Measurements from ENCODE around the gene BCR.
A peak's percentile ranks its signal among the peaks of the same experiment; 100 is the strongest.

BCR gene

DNA sequence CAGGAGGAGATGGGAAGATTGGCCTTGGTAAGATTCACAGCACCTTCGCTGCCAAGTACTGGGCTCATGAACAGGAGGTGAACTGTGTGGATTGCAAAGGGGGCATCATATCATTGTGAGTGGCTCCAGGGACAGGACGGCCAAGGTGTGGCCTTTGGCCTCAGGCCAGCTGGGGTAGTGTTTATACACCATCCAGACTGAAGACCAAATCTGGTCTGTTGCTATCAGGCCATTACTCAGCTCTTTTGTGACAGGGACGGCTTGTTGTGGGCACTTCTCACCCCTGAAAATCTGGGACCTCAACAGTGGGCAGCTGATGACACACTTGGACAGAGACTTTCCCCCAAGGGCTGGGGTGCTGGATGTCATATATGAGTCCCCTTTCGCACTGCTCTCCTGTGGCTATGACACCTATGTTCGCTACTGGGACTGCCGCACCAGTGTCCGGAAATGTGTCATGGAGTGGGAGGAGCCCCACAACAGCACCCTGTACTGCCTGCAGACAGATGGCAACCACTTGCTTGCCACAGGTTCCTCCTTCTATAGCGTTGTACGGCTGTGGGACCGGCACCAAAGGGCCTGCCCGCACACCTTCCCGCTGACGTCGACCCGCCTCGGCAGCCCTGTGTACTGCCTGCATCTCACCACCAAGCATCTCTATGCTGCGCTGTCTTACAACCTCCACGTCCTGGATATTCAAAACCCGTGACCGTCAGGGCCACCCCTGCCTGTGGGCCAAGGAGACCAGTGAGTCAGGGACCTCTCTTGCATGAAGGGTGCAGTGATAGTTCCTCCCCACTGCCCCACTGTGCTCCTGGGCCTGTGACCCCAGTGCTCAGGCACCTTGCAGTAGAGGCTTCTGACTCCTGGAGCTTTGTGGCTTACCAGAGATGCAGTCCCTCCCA lies 83.6 kb downstream of the BCR start:
- DNase-seq: peak; percentile 76

DNA sequence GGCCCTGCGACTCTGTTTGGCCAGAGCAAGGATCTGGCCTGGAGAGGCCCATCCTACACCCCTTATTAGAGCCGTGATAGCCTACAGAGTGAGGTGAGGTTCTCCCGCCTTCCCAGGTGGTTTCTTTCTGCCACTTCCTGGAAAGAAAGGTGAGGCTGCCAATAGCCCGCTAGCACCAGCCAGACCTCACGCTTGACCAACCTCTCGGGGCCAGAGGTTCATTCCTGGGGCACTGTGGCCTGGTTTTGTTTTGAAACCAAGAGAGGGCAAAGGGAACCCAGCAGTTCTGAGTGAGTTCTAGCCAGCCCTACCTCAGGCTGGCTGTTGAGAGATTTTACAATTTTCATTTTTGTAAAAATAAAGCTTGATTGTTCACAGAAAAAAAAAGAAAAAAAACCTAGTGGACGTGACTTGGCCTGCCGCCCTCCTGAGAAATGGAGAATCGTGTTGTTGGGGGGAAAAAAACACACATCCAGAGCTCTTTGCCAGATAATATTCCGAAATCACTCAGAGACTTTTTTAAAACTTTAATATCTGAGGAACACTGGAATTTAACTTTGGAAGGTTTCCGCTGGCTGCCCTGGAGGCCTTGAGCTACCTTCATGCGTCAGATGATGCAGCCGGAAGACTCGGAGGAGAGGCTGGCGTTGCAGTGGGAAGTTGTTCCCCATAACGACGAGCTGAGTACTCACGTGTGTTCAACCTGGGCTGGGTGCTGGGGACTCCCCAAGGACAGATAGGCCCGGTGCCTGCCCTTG lies 84.5 kb downstream of the BCR start:
- no peak for DNase-seq

DNA sequence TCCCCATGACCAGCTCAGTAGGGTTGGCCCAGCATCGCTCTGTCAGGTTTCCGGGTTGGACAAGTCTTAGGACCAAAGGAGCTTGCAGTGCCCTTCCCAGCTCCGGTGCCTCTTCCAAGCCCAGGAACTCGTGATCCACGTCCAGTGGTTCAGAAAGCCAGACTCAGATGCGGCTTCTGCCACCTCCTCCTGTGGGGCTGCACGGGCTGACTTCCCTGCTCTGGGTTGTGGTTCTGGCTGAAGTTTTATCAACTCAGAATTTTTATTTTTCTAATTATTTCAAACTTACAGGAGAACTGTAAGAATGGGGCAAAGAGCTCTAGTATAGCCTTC lies 85.0 kb downstream of the BCR start:
- DNase-seq: no peak

DNA sequence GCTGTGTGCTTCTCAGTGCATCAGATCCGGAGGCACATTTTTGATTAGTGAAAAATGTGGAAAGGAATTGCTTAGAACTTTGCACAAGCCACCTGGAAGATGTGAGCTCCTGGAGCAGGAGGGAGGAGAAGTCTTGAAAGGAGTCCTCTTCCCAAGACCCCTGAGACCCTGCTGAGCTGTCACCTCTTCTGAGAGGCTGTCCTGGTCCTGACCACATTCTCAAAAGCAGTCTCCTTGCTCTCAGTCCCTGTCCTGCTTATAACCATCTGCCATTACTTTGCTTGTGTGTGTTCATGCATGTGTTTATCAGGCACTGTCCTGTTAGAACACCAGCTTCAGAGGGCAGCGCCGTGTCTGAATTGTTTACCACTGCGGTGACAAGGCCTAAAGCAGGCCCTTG lies 86.5 kb downstream of the BCR start:
- no peak for DNase-seq

DNA sequence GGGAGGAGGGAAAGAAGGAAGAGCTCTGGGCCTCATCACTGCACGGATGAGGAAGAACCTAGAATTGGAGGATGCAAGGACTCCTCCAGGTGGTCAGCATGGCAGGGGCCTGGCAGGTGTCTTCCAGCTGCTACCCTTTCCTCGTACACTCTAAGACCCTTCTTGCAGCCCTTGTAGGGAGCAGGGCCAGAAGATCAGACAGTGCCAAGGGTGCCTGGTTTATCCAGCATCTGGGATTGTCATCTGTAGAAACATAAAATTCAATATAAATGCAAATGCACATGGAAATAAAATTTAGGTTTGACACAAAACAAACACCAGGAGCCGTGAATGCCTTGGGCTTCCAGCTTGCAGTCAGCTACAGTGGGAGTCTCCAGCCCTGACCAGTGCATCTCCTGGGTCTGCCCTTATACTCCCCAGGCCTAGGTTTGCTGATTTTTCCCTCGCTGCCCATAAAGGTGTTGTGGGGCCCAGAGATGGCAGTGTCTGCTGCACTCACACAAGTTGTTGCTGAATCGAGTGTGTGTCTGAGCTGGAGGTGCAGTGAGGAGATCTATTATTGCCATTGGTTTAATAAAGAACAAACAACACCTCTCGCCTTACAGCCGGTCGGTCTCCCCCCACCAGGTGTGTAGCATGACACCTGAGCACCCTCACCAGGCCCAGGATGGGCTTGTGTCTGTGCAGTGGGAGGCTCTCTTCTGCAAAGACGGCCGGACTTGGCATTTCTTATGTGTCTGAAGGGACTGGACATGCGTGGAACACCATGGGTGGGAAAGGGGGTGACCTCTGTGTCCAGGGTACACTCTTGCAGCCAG lies 87.1 kb downstream of the BCR start:
- DNase-seq: no peak

DNA sequence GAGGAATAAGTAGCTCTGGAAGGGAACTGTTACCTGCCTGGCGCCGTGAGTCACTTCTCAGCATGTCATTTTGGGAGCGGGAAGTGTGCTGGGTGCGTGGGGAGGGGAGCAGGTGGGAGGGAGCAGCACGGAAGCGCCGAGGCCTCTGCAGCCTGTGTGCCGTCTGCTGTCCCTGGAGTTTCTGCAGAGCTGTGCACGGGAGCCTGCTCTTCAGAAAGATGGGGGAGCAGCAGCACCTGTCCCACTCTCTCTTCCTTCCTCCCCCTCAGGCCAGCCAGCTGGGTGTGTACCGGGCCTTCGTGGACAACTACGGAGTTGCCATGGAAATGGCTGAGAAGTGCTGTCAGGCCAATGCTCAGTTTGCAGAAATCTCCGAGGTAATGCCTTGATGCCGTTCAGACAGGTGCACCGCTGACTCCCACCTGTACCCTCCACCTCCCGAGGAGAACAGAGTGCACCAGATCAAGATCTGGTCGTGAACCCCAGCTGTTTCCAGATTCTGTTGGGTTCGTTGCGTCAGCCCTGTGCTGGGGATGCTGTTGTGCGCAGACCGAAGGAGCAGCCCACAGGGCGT lies 87.9 kb downstream of the BCR start:
- no peak for DNase-seq

DNA sequence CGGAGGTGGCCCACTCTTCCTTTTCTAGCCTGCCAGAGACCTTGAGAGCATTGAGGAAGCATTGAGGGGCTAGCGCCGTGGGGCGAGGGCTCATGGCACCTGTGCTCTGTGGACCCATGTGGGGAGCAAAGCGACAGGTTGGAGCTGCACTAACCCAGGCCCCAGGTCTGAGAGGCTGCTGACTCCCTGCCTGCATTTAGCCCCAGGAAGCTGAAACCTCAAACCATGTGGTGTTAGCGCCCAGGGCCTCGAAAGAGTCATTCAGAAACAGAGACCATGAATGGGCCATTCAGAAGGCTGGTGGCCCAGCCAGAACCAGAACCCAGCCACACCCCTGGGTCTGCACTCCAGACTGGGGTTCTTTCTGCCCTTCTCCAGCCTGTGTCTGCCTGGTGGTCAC lies 88.6 kb downstream of the BCR start:
- DNase-seq: no peak

DNA sequence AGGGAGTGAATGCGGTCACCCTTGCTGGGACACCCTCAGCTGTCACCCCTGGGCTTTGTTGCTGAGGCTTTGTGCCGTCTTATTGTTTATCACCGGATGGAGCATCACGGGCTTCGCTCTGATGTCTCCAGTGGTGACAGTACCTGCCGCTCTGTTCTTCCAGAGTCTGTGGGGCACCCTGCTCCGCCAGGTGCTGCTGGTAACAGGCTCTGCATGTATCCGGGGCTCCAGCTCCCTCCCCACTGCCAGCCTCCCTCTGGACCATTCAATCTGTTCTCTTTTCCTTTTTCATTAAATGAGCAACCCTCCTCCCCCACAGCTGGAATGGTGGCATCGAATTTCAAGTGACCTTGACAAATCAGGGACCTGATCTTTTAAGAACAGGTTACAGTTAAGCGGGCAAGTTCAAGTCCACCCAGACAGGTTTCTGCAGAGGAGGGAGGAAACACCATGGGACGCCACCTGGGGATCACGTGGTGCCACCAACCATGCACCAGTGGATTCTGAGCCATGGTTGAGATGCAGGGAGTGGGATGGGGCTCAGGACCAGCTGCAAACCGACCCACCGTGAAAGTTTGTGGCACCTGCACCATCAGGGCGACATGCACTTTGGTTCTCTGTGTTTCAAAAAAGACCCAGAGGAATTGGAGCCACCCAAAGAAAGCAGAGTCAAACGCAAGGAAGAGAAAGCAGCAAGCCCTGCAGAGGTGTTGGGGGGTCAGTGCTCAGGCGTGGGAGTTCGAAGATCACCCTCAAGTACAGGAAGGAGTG lies 89.3 kb downstream of the BCR start:
- DNase-seq: no peak

DNA sequence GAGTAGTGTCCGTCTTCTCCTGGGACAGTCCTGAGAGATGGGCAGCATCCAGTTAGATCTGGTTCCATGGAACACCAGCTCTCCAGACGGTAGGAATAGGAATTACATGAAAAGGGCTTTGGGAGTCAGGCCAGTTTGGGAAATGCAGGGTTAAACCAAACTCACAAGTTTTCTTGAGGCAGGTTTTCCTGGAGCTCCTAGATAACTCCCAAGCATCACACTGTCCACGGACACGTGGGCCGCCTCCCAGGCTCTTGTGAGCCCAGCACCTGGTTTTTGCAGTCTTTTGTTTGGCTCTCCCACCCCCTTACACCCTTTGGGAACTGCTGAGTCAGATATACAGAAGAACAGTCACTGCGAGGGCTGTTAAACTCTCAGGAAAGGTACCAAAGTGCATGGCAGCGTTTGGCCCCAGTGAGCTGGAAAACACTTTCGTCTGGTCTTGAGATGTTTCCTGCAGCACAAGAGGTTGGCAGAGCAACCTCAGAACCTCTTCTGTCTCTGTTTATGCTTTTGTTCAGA lies 90.0 kb downstream of the BCR start:
- DNase-seq: no peak

- no peak for DNase-seq
Measured at GRCh38 chr22:23270798-23271596, 90.7 kb downstream of the BCR start.

DNA sequence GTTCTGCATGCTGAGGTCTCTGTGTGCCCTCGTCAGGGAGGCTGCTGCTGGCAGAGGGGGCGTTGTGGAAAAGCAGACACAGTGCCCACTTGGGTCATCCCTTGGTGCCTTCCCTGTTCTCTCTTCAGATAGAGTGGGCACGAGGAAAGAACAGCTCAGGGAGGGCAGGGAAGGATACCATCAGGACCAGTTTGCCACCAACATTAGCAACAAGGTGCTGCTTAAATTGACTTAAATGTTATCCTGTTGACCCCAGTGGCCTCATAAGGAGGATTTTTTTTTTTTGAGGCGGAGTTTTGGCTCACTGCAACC lies 91.2 kb downstream of the BCR start:
- DNase-seq: no peak

DNA sequence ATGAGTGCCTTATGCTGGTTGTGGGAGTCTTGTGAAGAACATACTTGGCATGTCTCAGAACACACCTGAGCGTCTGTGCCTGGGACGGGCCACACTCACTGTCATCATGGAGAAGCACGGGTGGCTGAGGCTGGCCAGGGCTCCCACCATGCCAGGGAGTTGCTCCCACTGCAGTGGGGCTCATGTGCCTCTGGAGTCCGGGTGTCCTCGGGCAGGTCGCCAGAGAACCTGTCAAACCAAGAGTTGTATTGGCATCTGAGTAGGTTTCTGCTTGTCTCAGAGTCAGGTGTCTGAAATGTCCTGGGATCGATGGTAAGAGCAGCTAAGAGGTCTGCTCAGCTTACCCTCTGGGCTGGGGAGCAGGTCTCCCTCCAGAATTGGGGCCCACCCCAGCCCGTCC lies 92.1 kb downstream of the BCR start:
- DNase-seq: no peak

DNA sequence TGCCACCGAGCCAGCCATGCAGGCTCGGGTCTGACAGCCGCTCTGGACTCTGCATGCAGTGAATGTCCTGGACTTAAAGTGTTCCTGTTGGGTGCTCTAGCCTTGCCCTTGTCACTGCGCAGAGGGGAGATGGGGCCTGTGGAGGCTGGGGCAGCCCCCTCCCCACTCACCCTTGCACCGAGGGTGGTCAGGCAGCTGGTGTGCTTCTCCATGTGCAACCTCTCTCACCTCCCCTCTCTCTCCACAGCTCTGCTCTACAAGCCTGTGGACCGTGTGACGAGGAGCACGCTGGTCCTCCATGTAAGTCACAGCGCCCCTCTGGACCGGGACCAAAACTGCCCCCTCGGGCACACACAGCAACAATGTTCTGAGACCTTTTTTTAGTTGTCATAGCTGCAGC lies 92.5 kb downstream of the BCR start:
- no peak for DNase-seq

DNA sequence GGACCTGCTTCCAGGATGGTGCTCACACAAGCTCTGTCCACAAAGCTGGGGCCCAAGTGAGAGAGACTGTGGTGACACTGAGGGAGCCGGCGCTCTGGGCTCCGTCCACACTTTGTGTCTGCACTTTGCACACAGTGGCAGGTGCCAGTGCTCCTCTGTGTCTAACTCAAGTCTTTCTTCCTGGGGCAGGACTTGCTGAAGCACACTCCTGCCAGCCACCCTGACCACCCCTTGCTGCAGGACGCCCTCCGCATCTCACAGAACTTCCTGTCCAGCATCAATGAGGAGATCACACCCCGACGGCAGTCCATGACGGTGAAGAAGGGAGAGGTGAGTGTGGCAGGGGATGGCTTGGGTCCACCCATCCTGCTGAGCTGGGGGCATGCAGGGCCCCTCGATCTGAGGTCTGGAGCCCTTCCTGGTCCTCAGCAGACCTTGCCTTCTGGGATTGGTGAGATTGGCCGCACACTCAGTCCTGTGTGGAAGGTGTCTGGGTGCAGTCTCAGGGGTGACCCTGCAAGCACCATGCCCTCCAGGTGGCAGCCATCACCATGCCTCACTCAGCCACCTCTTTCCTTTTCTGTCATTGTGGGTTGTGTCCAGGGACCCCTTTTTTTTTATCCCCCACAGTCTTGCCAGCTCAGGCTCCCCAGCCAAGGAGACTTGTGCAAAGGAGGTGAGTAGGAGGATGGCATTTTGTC lies 93.3 kb downstream of the BCR start:
- DNase-seq: no peak

DNA sequence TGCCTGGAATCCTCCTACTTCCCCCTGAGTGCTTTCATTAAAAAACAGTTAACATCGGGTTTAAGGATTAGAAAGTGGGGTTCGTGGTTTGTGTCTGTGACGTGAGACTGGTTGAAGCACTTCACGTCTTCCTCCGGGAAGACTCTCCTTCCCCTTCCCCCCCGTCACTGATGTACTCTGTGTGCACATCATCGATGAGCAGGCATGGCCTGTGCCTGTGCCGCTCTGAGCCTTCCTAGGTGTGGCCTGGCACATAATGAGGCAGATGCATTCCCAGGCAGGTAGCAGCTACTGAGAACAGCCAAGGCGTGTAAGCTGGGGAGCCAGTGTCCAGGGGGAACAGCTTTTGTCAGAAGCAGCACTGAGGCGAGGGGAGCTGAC lies 93.8 kb downstream of the BCR start:
- DNase-seq: no peak

- no peak for DNase-seq
Measured at GRCh38 chr22:23274891-23275694, 94.8 kb downstream of the BCR start.

DNA sequence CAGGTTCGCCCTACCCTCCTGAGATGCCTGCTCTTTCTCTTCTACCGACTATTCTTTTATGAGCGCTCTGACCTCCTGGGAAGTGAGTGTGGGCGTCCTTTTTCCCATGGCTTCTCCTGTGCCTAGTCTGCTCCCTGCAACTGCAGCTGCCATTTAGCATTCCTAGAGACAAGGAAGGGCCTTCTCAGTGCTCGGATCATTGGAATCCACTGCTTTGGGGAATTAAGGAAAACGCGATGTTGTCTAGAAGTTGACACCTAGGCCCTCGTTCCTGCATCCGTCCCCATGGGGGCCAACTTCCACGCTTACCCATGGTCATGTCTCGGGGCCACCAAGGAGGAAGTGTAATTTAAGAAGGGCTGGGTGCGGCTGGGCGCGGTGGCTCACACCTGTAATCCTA lies 95.4 kb downstream of the BCR start:
- no peak for DNase-seq

DNA sequence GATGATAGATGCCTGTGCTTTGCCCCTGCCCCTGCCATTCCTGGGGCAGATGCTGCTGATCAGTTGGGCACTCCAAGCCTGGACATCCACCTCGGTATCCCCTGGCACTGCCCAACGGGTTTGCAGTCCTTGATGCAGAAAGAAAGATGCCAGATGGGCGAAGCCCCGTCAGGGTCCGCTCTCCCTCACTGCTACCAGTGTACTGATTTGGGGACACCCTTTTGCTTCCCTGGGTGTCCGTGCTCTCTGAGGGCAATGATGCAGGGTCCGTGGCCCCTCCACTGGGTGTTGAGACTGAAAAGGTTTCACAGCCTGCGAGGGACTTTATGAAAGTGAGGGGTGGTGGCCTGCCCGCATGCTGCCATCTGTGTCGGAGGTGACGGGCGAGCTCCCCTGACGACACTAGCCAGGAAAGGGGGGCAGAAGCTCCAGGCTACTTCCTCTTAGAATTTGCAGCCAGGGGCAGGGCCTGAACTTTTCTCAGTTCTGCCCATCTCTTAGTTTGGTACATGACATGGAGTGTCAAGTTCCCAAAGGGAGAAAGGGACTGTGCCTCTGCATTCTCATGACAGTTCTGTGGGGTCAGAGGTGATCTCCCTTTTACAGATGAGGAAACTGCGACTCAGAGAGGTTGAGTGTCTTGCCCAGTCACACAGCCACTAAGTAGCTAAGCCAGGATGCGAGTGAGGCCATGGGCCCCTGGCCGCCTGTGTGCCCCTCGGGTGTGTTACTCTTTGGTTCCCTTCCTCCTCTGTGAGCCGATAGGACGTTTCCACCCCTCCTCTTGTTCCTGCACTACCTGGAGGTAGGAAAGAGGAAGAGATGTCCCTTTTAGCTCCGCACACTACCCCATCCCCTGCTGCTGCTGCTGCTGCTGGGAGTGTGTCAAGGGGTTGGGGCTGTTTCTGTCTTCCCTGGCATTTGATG lies 96.6 kb downstream of the BCR start:
- no peak for DNase-seq
